Endothelial cell of umbilical vein (primary cell): ENCODE measurements around the gene ZNF407.

Source experiments
- EZH2 ChIP-seq: IDR thresholded peaks from 2 replicates; pipeline ENCODE4 v1.6.1; 2012; ENCODE audit warnings: borderline replicate concordance, low read depth, mild to moderate bottlenecking, moderate library complexity, low read length, inconsistent platforms; ENCODE audit not compliant: severe bottlenecking
- JUN ChIP-seq: IDR thresholded peaks from 2 replicates; pipeline ENCODE4 v1.6.1; 2011; ENCODE audit warnings: borderline replicate concordance, low read depth; ENCODE audit not compliant: insufficient read length, insufficient read depth
- MYC ChIP-seq: IDR thresholded peaks from one replicate; pipeline ENCODE4 v1.6.1; 2011; ENCODE audit warnings: mild to moderate bottlenecking, low read depth, low read length
- POLR2A ChIP-seq: IDR thresholded peaks from 2 replicates; pipeline ENCODE4 v1.6.1; 2012; ENCODE audit warnings: low read depth, mild to moderate bottlenecking, control low read depth, low read length
- POLR2AphosphoS5 ChIP-seq: IDR thresholded peaks from 2 replicates; pipeline ENCODE4 v1.6.1; 2012; ENCODE audit warnings: low read depth, mild to moderate bottlenecking, control low read depth, low read length, moderate library complexity; ENCODE audit not compliant: insufficient read depth
- TF ChIP-seq, protein P1 (sequence below), 2 donors: IDR thresholded peaks; 1 replicate in 1 of 2; 2 replicates in 1 of 2; pipeline ENCODE4 v1.5.1; 2011; ENCODE audit warnings: low read length in 2 of 2, mild to moderate bottlenecking in 2 of 2, moderate library complexity in 2 of 2, control low read depth in 1 of 2, inconsistent platforms in 1 of 2, low read depth in 1 of 2; ENCODE audit not compliant: insufficient read depth in 1 of 2; ENCODE audit errors: extremely low read depth in 1 of 2
- TF ChIP-seq, protein P2 (sequence below): IDR thresholded peaks from 2 replicates; pipeline ENCODE4 v1.6.1; 2011; ENCODE audit not compliant: insufficient read depth, insufficient read length

- TF ChIP-seq, protein P1, sequence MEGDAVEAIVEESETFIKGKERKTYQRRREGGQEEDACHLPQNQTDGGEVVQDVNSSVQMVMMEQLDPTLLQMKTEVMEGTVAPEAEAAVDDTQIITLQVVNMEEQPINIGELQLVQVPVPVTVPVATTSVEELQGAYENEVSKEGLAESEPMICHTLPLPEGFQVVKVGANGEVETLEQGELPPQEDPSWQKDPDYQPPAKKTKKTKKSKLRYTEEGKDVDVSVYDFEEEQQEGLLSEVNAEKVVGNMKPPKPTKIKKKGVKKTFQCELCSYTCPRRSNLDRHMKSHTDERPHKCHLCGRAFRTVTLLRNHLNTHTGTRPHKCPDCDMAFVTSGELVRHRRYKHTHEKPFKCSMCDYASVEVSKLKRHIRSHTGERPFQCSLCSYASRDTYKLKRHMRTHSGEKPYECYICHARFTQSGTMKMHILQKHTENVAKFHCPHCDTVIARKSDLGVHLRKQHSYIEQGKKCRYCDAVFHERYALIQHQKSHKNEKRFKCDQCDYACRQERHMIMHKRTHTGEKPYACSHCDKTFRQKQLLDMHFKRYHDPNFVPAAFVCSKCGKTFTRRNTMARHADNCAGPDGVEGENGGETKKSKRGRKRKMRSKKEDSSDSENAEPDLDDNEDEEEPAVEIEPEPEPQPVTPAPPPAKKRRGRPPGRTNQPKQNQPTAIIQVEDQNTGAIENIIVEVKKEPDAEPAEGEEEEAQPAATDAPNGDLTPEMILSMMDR (IDR thresholded peaks at IDR 0.05; ENCODE audit: extremely low read depth in 1 of 2, insufficient read depth in 1 of 2, low read depth in 1 of 2, low read length in 2 of 2), result no peak
- no peak for TF ChIP-seq POLR2A
- no peak for TF ChIP-seq MYC
- no peak for TF ChIP-seq EZH2
- no peak for TF ChIP-seq POLR2AphosphoS5
- TF ChIP-seq, protein P2, sequence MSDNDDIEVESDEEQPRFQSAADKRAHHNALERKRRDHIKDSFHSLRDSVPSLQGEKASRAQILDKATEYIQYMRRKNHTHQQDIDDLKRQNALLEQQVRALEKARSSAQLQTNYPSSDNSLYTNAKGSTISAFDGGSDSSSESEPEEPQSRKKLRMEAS, result no peak
- TF ChIP-seq JUN, result no peak
These were observed 454.1 kb downstream of the ZNF407 start for GRCh38 chr18:75051757-75052156.
